Measurements from ENCODE around the gene MT1G. TPM values are rescaled to one million over a fixed set of nuclear protein-coding genes. Genes with fewer than 3 reads are reported as not detected.
"Not testable (repeated sequence)": the region's sequence is repeated elsewhere in the genome, so short reads cannot be mapped to it uniquely, and the experiment has no call there.

MT1G gene
- polyA plus RNA-seq, 1 experiment: not detected

- TF ChIP-seq CTCF (IDR thresholded peaks at IDR 0.05; ENCODE audit: low read depth, low read length): no peak
- POLR2A ChIA-PET: interaction anchor here (0.6 to 4.8 kb wide), 21 partner anchors 9 to 304 kb away, joined by 3 to 201 read pairs (median 4); partner anchors contain the start of genes MT1F, MT1G, MT1X and MT2A
- DNase-seq (ENCODE audit: low read depth, low spot score): no peak
- Histone ChIP-seq H3K27me3 (ENCODE audit: control insufficient read depth, insufficient read depth, low read length) (peaks cover under 1% of the 10 kb centered on the region), H3K27ac (ENCODE audit: low read depth, low read length) (peak overlapping the region; percentile 78), H3K9me3 (ENCODE audit: control insufficient read depth, insufficient read depth, low read length) (no peaks in the 10 kb centered on the region), H3K4me3 (ENCODE audit: low read depth, low read length) (peak overlapping the region; percentile 73)
- CTCF ChIA-PET: interaction anchor here (0.6 to 1.2 kb wide), 3 partner anchors 75 to 112 kb away, joined by 3 to 7 read pairs (median 3); no protein-coding TSS in a partner anchor
Observed at GRCh38 chr16:56625943-56626654, 41.8 kb downstream of the MT1G start.

GRCh38 chr16:56625140-56625942 lies 42.5 kb downstream of the MT1G start, which contains the start of gene MT1E:
Gene MT1E, plus strand, starts transcription at chr16:56625781. Its CDS starts 71 bp downstream, at chr16:56625852.
- POLR2A ChIA-PET: interaction anchor here (0.6 to 4.8 kb wide), 22 partner anchors 9 to 174 kb away, joined by 3 to 201 read pairs (median 4); partner anchors contain the start of genes MT1F, MT1G, MT1X and MT2A
- H3K9me3 ChIP-seq (ENCODE audit: control insufficient read depth, insufficient read depth, low read length): no peaks in the 10 kb centered on the region
- DNase-seq (ENCODE audit: low read depth, low spot score): no peak
- H3K4me3 ChIP-seq (ENCODE audit: low read depth, low read length): peak within 1 kb of the TSS; percentile 73
- H3K27ac ChIP-seq (ENCODE audit: low read depth, low read length): peak within 1 kb of the TSS; percentile 78
- CTCF ChIA-PET: interaction anchor here (0.6 to 1.4 kb wide), 4 partner anchors 17 to 111 kb away, joined by 3 to 7 read pairs (median 4); partner anchors contain the start of gene MT2A
- H3K27me3 ChIP-seq (ENCODE audit: control insufficient read depth, insufficient read depth, low read length): no peaks in the 10 kb centered on the region
- no peak for TF ChIP-seq CTCF (IDR thresholded peaks at IDR 0.05; ENCODE audit: low read depth, low read length)

- no peak for TF ChIP-seq CTCF (IDR thresholded peaks at IDR 0.05; ENCODE audit: low read depth, low read length)
- H3K27ac ChIP-seq (ENCODE audit: low read depth, low read length): no peak overlapping the region
- DNase-seq (ENCODE audit: low read depth, low spot score): no peak
- ChIA-PET CTCF (interaction anchor here (0.6 kb wide), 1 partner anchor 59 kb away, joined by 3 read pairs; no protein-coding TSS in a partner anchor), POLR2A (interaction anchor here (4.8 kb wide), 1 partner anchor 14 kb away, joined by 201 read pairs; the partner anchor contains the start of gene MT2A)
- H3K4me3 ChIP-seq (ENCODE audit: low read depth, low read length): no peak overlapping the region
- H3K27me3 ChIP-seq (ENCODE audit: control insufficient read depth, insufficient read depth, low read length): no peaks in the 10 kb centered on the region
- no peaks in the 10 kb centered on the region for H3K9me3 ChIP-seq (ENCODE audit: control insufficient read depth, insufficient read depth, low read length)
Observed at GRCh38 chr16:56623637-56624036, 44.2 kb downstream of the MT1G start.

GRCh38 chr16:56623184-56623583 lies 44.7 kb downstream of the MT1G start:
- H3K9me3 ChIP-seq (ENCODE audit: control insufficient read depth, insufficient read depth, low read length); H3K4me3 ChIP-seq (ENCODE audit: low read depth, low read length); CTCF ChIA-PET; H3K27me3 ChIP-seq (ENCODE audit: control insufficient read depth, insufficient read depth, low read length); DNase-seq (ENCODE audit: low read depth, low spot score); H3K27ac ChIP-seq (ENCODE audit: low read depth, low read length): not testable (repeated sequence)
- POLR2A ChIA-PET: interaction anchor here (4.8 kb wide), 1 partner anchor 14 kb away, joined by 201 read pairs; the partner anchor contains the start of gene MT2A

GRCh38 chr16:56621665-56622445 lies 46.0 kb downstream of the MT1G start:
- H3K27ac ChIP-seq (ENCODE audit: low read depth, low read length); H3K9me3 ChIP-seq (ENCODE audit: control insufficient read depth, insufficient read depth, low read length); DNase-seq (ENCODE audit: low read depth, low spot score); POLR2A ChIA-PET; H3K4me3 ChIP-seq (ENCODE audit: low read depth, low read length); H3K27me3 ChIP-seq (ENCODE audit: control insufficient read depth, insufficient read depth, low read length); CTCF ChIA-PET: not testable (repeated sequence)

Data from AG04450 (cell line).